Endothelial cell of hepatic sinusoid (primary cell): Measurements from ENCODE around the gene PSTPIP2.

Experiments
- in situ Hi-C: cut with HindIII; loops from 2 replicates; pipeline ENCODE4 v1.10.0; 2017; ENCODE audit warnings: low sequenced_read_pairs

The PSTPIP2 gene

DNA sequence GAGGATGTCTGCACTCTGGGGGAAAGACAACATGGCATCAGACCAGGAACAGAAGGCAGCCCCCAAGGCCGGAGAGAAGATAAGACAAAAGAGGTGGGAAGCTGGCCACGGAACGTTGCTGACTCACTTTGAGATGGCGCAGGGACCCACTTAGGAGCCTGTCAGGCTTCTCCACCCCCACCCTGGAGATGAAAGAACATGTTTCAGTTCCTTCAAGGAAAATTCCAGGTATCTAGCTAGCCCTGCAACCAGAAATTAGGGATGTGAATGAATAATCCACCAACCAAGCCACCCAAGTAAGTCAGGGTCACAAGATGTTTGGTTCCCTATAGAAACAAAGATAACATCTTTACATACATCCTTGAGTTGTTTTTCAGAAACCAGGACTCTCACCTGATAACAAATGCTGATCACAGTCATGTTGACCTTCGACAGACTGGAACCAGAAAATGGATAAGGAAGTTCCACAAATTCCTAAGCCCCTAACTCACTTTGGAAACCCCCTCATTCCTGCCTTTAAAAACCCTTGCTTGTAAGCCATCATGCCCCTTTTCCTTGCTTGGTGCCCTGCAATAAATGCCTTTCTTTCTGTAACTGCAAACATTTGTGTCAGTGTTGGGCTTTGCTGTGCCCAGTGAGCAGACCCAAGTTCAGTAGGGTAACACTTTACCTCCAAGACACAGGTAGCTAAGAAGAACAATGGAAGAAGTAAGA lies 31.9 kb downstream of the PSTPIP2 start:
- in situ Hi-C loops: no loop called here

DNA sequence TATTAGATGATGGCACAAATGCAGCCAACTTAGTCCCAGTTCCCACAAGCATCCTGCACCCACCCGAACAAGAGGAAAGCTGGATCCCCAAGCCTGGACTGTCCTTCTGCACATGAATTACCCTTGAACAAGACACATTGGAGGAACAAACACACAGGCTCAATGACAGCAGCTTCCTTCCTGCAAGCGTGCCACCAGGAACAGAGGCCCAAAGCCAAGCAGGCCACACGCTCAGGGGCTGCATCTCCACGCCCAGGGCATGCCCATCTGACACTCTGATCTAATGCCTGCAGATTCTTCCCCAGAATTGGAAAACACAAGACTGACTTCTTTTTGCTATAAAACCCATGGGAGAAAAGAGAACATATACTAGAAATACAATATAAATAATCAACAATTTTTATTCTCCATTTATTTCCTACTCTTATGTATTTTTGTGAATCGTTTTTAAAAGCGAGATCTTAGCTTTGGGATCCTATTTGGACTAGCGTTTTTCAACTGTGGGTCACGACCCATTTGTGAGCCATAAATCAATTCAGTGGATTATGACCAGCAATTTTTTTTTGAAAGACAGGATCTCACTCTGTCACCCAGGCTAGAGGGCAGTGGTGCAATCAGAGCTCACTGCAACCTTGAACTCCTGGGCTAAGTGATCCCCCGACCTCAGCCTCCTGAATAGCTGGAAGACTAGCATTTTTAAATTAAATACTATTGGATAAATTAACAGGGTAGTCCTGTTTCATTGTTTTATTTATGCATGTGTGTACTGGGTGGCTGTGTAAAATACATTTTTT lies 34.4 kb downstream of the PSTPIP2 start:
- in situ Hi-C loops: no loop called here

DNA sequence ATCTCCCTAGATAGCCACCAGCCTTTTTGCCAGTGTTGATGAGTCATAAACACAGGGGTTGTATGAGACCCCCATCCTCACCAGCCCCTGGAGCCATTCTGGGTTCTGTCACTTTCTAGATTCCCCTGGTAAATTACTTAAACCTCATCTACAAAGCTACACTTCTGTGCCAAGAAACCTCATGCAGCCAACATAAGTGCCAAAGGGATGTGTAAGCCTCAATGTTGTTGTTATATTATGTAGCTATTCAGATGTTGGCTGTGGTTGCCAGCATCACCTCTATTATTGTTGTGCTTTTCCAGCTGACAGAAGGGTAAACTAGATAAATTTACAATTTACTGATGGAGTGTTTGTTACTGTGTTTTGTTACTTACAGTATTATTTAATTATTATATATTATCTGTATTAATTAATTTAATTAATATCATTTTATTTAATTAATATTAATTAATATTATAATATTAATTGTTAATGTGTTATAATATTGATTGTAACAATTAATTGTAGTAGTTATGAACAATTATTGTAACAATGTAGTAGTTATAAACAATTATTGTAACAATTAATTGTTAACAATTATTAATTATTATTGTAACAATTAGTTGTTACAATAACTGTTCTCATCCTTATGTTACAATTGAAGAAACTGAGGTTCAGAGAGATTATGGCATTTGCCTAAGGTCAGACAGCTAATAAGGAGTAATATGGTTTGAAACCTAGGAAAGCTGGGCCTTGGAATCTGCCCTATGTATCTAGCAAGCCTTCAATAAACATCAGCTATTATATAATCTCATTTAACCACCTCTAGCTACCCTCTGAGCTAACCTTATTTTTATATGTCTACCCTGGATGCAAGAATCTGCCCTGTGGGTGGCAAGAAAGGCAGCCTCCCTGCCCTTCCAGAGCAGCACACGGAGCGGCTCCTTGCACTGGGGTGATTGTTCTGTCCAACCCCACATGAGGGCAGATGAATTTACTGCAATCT lies 36.1 kb downstream of the PSTPIP2 start:
- in situ Hi-C loops: no loop called here

DNA sequence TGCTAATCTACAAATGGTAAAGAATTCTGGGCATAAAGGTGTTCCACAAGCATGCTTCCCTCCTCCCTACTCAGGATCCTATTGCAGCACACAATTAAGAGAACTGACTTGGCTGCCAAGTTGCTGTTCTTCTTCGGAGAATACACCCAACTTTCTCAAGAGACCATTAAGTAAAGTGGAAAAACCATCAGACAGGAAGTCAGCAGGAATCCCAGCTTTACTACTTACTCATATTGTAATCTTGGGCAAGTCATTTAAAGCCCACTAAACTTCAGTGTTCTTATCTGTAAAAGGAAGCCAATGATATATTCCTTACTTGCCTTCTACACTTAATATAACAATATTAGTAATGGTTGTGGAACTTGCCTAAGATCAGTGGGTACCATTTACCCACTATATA lies 37.8 kb downstream of the PSTPIP2 start:
- in situ Hi-C loops: no loop called here

DNA sequence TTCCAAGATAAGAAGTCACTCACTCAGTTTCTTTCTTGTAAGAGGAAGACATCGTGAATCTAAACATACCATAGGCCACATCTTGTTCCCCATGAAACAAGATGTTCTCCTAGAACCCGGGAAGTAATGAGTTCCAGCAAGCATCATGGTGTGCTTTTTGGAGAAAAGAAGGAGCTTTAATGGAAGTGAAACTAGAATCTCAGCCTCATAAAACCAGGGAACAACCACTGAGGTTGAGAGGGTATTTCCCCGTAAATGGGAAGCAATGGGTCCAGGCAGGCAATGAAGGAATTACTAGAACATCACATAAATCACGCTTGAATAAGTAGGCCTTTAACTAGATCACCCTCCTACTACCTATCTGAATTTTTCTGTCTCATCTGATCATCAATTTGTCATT lies 40.3 kb downstream of the PSTPIP2 start:
- in situ Hi-C loops: no loop called here

DNA sequence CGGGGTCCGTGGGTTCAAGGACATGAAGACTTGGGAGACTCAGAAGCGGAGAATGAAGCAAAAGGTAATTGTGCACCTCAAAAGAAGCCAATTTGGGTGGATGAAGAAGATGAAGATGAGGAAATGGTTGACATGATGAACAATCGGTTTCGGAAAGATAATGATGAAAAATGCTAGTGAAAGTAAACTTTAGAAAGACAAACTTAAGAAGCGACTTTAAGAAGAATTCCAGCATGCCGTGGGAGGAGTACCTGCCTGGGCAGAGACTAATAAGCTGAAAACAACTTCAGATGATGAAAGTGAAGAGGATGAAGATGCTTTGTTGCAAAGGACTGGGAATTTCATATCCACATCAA lies 43.5 kb downstream of the PSTPIP2 start:
- in situ Hi-C loops: no loop called here

DNA sequence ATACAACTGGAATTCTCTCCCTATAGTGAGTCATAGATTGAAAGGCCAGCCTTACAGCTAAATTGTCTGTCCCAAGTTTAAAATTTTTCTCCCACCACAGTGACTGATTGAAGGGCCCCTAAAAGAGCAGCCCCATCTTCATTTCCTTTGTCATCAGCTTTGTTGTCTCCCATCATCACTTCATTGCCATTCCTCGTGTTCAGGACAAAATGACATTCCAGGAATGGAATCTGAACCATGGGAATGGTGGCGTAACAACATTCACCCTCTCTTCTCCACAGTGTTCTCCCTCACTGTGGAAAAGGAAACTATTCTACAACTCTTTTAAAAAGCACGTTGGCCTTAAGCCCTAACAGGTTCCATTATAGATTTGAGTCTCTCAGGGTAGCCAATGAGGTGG lies 52.1 kb downstream of the PSTPIP2 start:
- in situ Hi-C loops: no loop called here

DNA sequence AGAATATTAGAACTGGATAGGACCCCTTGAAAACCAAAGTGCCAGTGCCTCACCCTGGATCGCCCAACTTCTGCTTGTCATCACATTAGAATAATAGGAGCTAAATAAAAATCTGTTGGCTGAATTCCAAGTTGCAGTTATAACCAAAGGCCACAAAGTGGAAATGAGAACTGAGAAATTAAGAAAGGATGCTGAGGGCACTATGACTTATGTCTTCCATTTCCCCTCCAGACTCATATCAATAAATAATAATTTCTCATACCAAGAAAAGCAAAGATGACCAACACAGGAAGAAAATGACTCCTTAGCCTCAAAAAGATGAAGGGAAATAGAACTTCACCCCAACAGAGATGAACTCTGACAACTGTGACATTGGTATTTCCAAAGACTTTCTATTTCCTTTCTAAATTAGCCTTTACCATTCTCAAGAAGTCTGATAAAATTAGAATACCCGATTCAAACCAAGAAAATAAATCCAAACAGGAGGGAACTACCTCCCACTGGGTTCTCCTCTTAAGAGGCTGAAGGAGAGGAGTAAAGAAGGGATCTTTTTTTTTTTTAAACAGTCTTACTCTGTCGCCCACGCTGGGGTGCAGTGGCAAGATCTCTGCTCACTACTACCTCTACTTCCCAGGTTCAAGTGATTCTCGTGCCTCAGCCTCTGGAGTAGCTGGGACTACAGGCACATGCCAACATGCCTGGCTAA lies 58.4 kb downstream of the PSTPIP2 start:
- in situ Hi-C loops: no loop called here

DNA sequence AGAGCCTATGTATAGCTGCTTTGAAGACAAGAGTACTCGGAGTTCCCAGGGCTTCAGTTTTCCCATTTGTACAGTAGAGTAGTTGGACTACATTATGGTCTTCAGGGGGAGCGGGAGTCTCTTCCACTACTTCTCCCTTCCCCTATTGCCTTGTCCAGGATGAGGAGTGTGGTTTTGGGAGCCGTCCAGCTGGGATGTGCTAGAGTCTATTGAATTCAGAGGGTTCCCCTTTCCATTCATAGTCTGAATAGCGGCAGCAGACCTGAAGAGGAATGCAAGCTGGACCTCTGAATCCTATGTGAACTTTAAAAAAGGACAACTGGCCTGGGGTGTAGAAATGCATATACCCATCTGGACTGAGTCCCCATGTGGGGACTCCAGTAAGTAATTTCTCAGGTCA lies 61.4 kb downstream of the PSTPIP2 start:
- in situ Hi-C loops: no loop called here

DNA sequence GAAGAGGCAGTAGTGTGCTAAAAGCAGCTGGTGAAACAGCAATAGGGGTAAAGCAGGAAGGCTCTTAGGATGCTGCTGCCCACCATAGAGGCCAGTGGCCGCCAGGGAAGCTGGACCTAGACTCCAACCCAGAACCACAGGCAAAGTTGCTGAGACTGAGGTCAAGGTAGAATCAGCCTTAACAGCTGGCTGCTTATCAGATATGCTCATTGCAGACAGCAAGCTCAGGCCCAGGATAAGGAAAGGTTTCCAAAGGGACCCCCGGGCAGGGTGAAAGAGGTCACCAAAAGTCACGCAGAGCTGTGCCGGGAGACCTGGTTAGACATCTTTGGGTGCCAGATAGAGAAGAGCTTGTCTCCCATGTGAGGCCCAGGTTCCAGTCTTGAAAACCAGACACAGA lies 62.0 kb downstream of the PSTPIP2 start:
- in situ Hi-C loops: no loop called here

DNA sequence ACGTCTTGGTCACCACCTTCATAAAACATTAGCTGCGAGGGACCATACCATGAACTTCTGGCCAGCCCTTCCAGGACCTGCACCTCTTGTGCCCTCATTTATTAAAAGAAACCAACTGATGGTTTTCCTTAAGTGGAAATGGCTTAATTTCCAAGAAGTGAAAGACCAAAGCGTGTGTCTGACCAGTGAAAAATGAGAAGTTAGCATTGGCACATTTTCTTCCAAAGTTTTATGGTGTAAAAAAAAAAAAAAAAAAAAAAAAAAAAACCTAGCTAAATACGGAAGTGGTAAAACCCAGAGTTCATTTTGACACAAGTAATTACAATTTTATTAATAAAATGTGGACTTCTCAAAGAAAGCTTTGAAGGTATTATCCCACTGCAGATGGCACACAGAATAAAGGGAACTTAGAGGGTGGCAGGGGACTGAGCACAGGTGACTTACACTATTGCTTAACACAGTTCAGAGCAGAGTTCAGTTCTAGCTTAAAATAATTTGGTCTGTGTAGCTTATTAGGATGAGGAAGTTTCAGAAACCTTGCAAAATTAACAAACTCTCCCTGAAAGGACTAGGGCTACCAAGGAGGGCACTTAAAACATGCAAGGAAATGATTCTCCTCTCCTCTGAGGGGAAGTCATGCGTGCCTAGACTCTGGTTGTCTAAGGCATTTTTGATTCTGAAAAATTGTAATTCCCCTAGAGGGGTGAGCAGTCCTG lies 62.8 kb downstream of the PSTPIP2 start:
- in situ Hi-C loops: no loop called here

DNA sequence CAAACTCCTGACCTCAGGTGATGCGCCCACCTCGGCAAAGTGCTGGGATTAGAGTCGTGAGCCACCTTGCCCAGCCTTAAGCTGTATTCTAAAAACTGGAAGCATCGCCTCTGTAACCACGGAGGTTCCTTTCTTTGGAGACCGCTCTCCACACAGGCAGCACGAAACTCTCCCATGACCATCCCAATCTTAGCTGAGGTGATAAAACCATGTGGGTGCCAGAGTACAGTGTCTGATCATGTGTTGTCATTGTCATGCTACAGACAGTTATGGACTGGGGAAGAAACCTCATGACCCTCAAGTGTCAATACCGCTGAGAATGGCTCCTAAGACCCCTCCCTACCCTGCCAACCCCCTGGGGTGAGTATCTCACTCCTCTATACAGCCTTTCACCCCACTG lies 63.5 kb downstream of the PSTPIP2 start:
- in situ Hi-C loops: no loop called here

DNA sequence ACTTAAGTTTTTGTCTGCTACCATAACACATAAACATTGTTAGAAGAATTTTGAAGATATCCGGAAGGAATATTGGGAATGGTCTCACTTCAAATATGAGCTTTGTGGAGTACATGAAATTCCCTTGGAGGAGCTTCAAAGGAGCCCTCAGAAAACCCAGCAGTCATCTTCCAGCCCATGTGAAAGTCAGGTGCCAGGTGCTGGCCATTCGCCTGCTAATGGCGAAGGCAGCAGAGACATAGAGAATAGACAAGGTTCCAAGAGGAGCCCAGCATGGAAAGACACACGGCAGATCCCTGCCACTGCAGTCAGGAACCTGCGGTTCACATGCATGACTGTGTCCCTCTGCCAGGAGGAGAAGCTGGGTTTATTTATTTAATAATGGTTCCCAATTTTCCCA lies 64.9 kb downstream of the PSTPIP2 start:
- in situ Hi-C loops: no loop called here

DNA sequence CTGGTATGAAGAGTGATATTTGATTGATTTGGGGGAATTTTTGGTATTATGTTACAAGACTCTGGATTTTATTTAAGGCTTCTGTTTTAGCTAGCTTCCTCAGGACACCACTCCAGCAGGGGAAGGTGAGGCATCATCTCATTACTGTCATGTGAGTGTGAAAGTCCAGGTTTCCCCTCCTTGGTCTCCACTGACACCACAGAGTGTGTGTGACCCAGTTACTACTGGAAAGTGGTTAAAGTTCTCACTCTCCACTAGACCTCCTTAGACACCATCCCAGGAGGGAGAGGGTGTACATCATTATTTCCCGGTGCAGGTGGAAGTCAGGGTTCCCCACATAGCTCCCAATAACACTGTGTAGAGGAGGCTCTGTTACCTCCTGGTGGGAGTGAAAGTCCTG lies 69.1 kb downstream of the PSTPIP2 start:
- in situ Hi-C loops: no loop called here

DNA sequence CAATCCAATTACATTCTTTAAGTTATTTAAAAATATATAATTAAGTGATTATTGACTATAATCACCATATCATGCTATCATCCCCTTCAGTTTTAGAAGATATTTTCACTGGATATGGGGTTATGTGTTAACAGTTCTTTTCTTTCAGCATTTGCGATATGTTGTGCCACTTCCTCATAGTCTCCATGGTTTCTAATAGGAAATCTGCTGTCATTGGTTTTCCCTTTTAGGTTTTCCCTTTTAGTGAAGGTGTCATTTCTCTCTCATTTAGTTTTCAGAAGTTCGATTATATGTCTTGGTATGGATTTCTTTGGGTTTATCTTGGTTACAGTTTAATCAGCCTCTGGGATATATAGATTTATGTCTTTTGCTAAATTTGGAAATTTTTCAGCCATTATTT lies 70.2 kb downstream of the PSTPIP2 start:
- in situ Hi-C loops: no loop called here

DNA sequence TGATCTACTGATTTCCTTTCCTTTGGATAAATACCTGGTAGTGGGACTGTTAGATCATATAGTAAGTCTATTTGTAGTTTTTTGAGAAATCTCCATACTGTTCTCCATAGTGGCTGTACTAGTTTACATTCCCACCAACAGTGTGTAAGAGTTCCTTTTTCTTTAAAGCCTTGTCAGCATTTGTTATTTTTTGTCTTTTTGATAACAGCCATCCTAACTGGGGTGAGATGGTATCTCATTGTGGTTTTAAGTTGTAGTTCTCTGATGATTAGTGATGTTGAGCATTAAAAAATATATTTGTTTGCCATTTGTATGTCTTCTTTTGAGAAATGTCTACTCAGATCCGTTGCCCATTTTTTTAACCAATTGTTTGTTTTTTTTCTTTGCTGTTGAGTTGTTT lies 71.0 kb downstream of the PSTPIP2 start:
- in situ Hi-C loops: no loop called here

DNA sequence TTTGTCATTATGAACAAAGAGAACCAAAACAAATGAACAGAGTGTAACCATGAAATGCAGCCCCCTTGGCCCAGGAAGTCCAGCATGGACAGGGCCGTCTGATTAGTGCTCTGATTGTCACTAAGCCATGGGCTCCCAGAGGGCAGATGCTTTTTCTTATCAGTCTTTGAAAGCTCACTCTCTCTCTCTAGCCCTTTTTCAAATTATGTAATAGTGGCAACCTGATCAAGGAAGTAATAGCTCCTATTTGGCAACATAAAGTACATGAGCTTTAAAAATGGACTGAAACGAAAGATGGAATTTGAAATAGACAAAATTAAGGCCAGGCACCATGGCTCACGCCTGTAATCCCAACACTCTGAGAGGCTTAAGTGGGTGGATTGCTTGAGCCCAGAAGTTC lies 72.5 kb downstream of the PSTPIP2 start:
- in situ Hi-C loops: no loop called here

DNA sequence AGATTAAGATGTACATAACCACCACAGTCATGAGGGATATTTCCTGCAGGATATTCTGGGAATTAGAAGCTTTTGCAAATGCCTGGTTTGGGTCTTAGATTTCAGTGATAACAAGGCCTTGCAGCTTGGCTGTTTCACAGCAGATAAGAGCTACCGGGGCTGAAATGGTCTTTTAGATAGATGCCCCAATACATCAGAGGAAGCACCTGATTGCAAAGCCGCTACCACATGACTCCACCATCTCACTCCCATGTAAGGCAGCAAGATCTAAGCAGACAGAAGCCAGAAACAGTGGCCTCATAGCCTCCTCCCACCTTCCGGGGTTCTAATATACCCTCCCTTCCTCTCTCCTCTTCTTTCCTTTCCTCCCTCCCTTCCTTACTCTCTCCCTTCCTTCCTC lies 73.8 kb downstream of the PSTPIP2 start:
- in situ Hi-C loops: no loop called here

DNA sequence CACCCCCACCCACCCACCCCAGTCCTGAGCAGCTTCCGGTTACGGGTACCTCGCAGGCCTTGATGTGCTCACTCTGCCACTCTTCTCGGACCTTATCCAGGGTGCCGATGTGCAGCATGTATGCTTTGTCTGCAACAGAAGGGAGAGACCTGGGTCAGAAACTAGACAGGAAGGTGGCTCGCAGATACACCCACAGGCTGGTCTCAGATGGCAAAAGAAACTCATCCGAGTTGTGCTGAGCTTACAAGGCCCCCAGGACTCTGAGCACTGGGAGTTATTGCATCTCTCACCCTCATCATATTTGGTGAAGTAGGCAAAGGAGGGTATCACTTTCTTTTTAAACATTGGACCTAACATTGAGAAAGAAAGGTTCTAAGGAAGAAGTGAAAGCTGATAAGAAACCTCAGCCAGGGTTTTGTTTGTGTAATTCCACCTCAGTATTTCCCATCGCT lies 74.3 kb downstream of the PSTPIP2 start:
- in situ Hi-C loops: no loop called here

DNA sequence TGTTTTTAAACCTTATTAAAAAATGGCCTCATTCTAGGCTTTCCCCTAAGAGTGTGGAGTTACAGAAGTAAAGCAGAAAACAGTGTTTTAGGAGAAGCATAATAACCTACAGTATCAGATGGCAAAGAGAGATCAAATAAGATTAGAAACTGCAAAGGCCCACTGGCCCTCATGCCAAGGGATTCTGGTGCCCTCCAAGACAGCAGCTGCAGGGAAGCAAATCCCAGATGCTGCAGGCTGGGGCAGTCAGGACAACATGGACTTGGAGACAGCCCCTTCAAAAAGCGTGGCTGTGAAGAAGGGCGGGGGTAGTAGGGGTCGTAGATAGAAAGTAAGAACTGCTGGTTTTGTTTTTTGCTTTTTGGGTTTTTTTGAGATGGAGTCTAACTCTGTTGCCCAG lies 76.6 kb downstream of the PSTPIP2 start:
- in situ Hi-C loops: no loop called here
